Activated T-helper 1 cell treated with anti-CD3 and anti-CD28 coated beads, Interleukin-12 subunit alpha, Interleukin-12 subunit beta, Interleukin-2, Interleukin-4 antibody, amounts not matched to agents 30 ng/mL and 10 ng/mL and 1 ng/mL, durations not matched to agents 14 hours and 24 hours and 36 hours (primary cell): ENCODE data around the gene GGTLC1. TPM values are rescaled to one million over a fixed set of nuclear protein-coding genes. Genes with fewer than 3 reads are reported as not detected.

ENCODE experiments used
- DNase-seq: peaks from one replicate; pipeline ENCODE4 v3.0.0; 2021; ENCODE audit warnings: low spot score
- H3K27ac Mint-ChIP-seq: one replicate; pipeline ENCODE4 v1.8.0; 2021; ENCODE audit warnings: mild to moderate bottlenecking, mixed read lengths
- H3K27me3 Mint-ChIP-seq: one replicate; pipeline ENCODE4 v1.8.0; 2022; ENCODE audit warnings: mild to moderate bottlenecking, moderate library complexity, mixed read lengths; ENCODE audit not compliant: insufficient read depth
- H3K36me3 Mint-ChIP-seq: one replicate; pipeline ENCODE4 v1.8.0; 2021; ENCODE audit warnings: low read depth, mixed read lengths
- H3K4me1 Mint-ChIP-seq: one replicate; pipeline ENCODE4 v1.8.0; 2021; ENCODE audit warnings: low read depth, mixed read lengths
- H3K4me3 Mint-ChIP-seq: one replicate; pipeline ENCODE4 v1.8.0; 2021; ENCODE audit warnings: mild to moderate bottlenecking, moderate library complexity, mixed read lengths
- H3K9me3 Mint-ChIP-seq: one replicate; pipeline ENCODE4 v1.8.0; 2021; ENCODE audit warnings: mixed read lengths
- intact Hi-C: fragments of 100-400 bp; cut with micrococcal nuclease; formaldehyde crosslinking; loops from one replicate; pipeline ENCODE4 v1.15.1; 2024
- total RNA-seq: library from RNA; stranded (reverse); gene quantifications from 2 replicates; pipeline ENCODE4 v1.2.3, GENCODE V29; 2022

The GGTLC1 gene
- total RNA-seq, 1 donor from 2014 or later: not detected

- H3K36me3 Mint-ChIP-seq: no peaks in the 10 kb centered on the region
- intact Hi-C loops: no loop called here
- H3K4me1 Mint-ChIP-seq: no peaks in the 10 kb centered on the region
- no peak for DNase-seq
- no peaks in the 10 kb centered on the region for H3K9me3 Mint-ChIP-seq
- H3K27ac Mint-ChIP-seq: no peak overlapping the region
- no peak overlapping the region for H3K4me3 Mint-ChIP-seq
- peaks cover 1% of the 10 kb centered on the region for H3K27me3 Mint-ChIP-seq
Observed at GRCh38 chr20:23971310-23971709, 17.3 kb downstream of the GGTLC1 start.

- Mint-ChIP-seq H3K4me1 (no peaks in the 10 kb centered on the region), H3K9me3 (no peaks in the 10 kb centered on the region), H3K4me3 (no peak overlapping the region), H3K27ac (no peak overlapping the region), H3K36me3 (no peaks in the 10 kb centered on the region), H3K27me3 (peaks cover 1% of the 10 kb centered on the region)
- intact Hi-C loops: no loop called here
- DNase-seq: no peak
Observed at GRCh38 chr20:23970049-23970448, 18.5 kb downstream of the GGTLC1 start.

- no peak for DNase-seq
- peaks cover 5% of the 10 kb centered on the region for H3K27me3 Mint-ChIP-seq
- peaks cover 4% of the 10 kb centered on the region for H3K9me3 Mint-ChIP-seq
- no peak overlapping the region for H3K4me3 Mint-ChIP-seq
- H3K4me1 Mint-ChIP-seq: no peaks in the 10 kb centered on the region
- intact Hi-C loops: no loop called here
- H3K27ac Mint-ChIP-seq: no peak overlapping the region
- H3K36me3 Mint-ChIP-seq: no peaks in the 10 kb centered on the region
Observed at GRCh38 chr20:23967616-23967979, 21.0 kb downstream of the GGTLC1 start.

- Mint-ChIP-seq H3K27ac (no peak overlapping the region), H3K9me3 (peaks cover 4% of the 10 kb centered on the region), H3K36me3 (no peaks in the 10 kb centered on the region), H3K27me3 (peaks cover 5% of the 10 kb centered on the region), H3K4me3 (no peak overlapping the region), H3K4me1 (no peaks in the 10 kb centered on the region)
- DNase-seq: no peak
- intact Hi-C loops: no loop called here
Observed at GRCh38 chr20:23966927-23967615, 21.5 kb downstream of the GGTLC1 start.

- intact Hi-C loops: no loop called here
- Mint-ChIP-seq H3K27me3 (peaks cover 5% of the 10 kb centered on the region), H3K9me3 (peaks cover 4% of the 10 kb centered on the region), H3K4me1 (no peaks in the 10 kb centered on the region), H3K36me3 (no peaks in the 10 kb centered on the region), H3K4me3 (no peak overlapping the region), H3K27ac (no peak overlapping the region)
- no peak for DNase-seq
Observed at GRCh38 chr20:23966298-23966697, 22.3 kb downstream of the GGTLC1 start.

GRCh38 chr20:23963941-23964340 lies 24.6 kb downstream of the GGTLC1 start:
- Mint-ChIP-seq H3K27me3 (peaks cover 5% of the 10 kb centered on the region), H3K36me3 (no peaks in the 10 kb centered on the region), H3K4me3 (no peak overlapping the region), H3K27ac (no peak overlapping the region), H3K4me1 (no peaks in the 10 kb centered on the region), H3K9me3 (peaks cover 4% of the 10 kb centered on the region)
- DNase-seq: no peak
- intact Hi-C loops: no loop called here

GRCh38 chr20:23962272-23962671 lies 26.3 kb downstream of the GGTLC1 start:
- intact Hi-C loops: no loop called here
- no peak overlapping the region for H3K27ac Mint-ChIP-seq
- H3K36me3 Mint-ChIP-seq: no peaks in the 10 kb centered on the region
- no peak for DNase-seq
- no peak overlapping the region for H3K4me3 Mint-ChIP-seq
- peaks cover 3% of the 10 kb centered on the region for H3K27me3 Mint-ChIP-seq
- H3K9me3 Mint-ChIP-seq: peaks cover 4% of the 10 kb centered on the region
- no peaks in the 10 kb centered on the region for H3K4me1 Mint-ChIP-seq

GRCh38 chr20:23959054-23959453 lies 29.5 kb downstream of the GGTLC1 start:
- Mint-ChIP-seq H3K9me3 (peaks cover 4% of the 10 kb centered on the region), H3K36me3 (no peaks in the 10 kb centered on the region), H3K27ac (no peak overlapping the region), H3K4me1 (no peaks in the 10 kb centered on the region), H3K27me3 (peaks cover 3% of the 10 kb centered on the region), H3K4me3 (no peak overlapping the region)
- intact Hi-C loops: no loop called here
- no peak for DNase-seq

- DNase-seq: no peak
- intact Hi-C loops: no loop called here
- Mint-ChIP-seq H3K4me1 (no peaks in the 10 kb centered on the region), H3K4me3 (no peak overlapping the region), H3K27me3 (no peaks in the 10 kb centered on the region), H3K9me3 (no peaks in the 10 kb centered on the region), H3K36me3 (no peaks in the 10 kb centered on the region), H3K27ac (no peak overlapping the region)
Observed at GRCh38 chr20:23955896-23956295, 32.7 kb downstream of the GGTLC1 start.

GRCh38 chr20:23954008-23954745 lies 34.4 kb downstream of the GGTLC1 start:
- Mint-ChIP-seq H3K27ac (no peak overlapping the region), H3K27me3 (peaks cover 1% of the 10 kb centered on the region), H3K9me3 (no peaks in the 10 kb centered on the region), H3K4me3 (no peak overlapping the region), H3K36me3 (no peaks in the 10 kb centered on the region), H3K4me1 (no peaks in the 10 kb centered on the region)
- intact Hi-C loops: no loop called here
- no peak for DNase-seq

- H3K27me3 Mint-ChIP-seq: peaks cover 15% of the 10 kb centered on the region
- no peaks in the 10 kb centered on the region for H3K4me1 Mint-ChIP-seq
- intact Hi-C loops: no loop called here
- no peak for DNase-seq
- H3K27ac Mint-ChIP-seq: no peak overlapping the region
- no peaks in the 10 kb centered on the region for H3K36me3 Mint-ChIP-seq
- H3K4me3 Mint-ChIP-seq: no peak overlapping the region
- H3K9me3 Mint-ChIP-seq: no peaks in the 10 kb centered on the region
Observed at GRCh38 chr20:23946206-23946605, 42.4 kb downstream of the GGTLC1 start.

- intact Hi-C loops: no loop called here
- Mint-ChIP-seq H3K27ac (no peak overlapping the region), H3K4me3 (no peak overlapping the region), H3K9me3 (no peaks in the 10 kb centered on the region), H3K36me3 (no peaks in the 10 kb centered on the region), H3K4me1 (no peaks in the 10 kb centered on the region), H3K27me3 (peaks cover 8% of the 10 kb centered on the region)
- DNase-seq: no peak
Observed at GRCh38 chr20:23943304-23943703, 45.3 kb downstream of the GGTLC1 start.

- H3K27ac Mint-ChIP-seq: no peak overlapping the region
- H3K36me3 Mint-ChIP-seq: no peaks in the 10 kb centered on the region
- no peak for DNase-seq
- H3K27me3 Mint-ChIP-seq: peaks cover under 1% of the 10 kb centered on the region
- H3K9me3 Mint-ChIP-seq: no peaks in the 10 kb centered on the region
- H3K4me3 Mint-ChIP-seq: no peak overlapping the region
- intact Hi-C loops: no loop called here
- H3K4me1 Mint-ChIP-seq: no peaks in the 10 kb centered on the region
Observed at GRCh38 chr20:23939641-23940040, 48.9 kb downstream of the GGTLC1 start.
